ENCODE measurements around the gene MAN1A2. TPM values are rescaled to one million over a fixed set of nuclear protein-coding genes. Genes with fewer than 3 reads are reported as not detected.

Gene MAN1A2
- total RNA-seq, 1 experiment from 2014 or later, result 21.0 TPM

DNA sequence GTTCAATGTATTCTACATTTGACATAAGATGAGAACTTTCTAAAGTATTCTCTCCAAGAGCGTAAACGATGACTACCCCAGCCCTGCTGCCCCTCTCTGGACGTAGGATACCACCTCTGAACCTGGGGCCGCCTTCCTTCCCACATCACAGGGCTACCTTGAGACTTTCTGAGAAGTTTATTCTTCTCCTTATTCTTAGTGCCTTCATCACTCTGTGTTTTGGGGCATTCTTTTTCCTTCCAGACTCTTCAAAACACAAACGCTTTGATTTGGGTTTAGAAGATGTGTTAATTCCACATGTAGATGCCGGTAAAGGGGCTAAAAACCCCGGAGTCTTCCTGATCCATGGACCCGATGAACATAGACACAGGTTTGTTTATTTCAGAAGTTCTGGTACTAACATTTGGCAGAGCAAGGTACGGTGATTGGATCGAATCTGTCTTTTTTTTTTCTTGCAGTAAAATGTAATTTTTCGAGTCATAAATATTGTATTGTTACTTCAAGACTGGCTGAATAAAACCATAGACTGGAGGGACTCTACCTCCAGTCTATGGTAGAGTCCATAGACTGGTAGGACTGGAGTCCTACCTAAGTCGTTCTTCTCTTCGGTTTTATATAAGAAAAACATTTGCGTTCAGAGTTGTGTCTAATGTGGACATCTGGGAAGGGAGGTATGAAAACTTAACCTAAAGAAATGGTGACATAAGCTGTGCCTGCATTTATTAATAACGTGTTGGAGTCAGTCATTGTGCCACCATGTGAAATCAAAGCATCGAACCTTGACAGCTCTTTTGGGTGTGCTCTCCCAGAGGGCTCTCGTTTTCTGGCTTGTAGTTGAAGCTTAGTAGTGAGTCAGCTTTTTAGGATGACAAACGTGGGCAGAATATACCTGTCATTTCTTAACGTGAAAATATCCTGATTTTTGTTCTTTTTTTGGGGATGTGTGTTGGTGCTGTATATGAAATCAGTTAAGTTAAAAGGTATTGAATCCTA is 1.2 kb downstream of the MAN1A2 start:
- Mint-ChIP-seq H3K9me3 (ENCODE audit: unreplicated experiment) (no peaks in the 10 kb centered on the region), H3K4me3 (ENCODE audit: unreplicated experiment) (peak overlapping the region; percentile 95), H3K27me3 (ENCODE audit: insufficient read depth, unreplicated experiment) (no peaks in the 10 kb centered on the region), H3K36me3 (ENCODE audit: insufficient read depth, unreplicated experiment) (no peaks in the 10 kb centered on the region), H3K4me1 (ENCODE audit: low read depth, unreplicated experiment) (peaks cover 24% of the 10 kb centered on the region), H3K27ac (ENCODE audit: unreplicated experiment) (peak overlapping the region; percentile 63)
- Histone ChIP-seq H3K27me3 (replicated peaks; ENCODE audit: control insufficient read depth, insufficient read depth, low read length) (no peaks in the 10 kb centered on the region), H3K4me1 (peaks cover 17% of the 10 kb centered on the region; the same call in 1 of the 2 replicates), H3K4me3 (ENCODE audit: low read depth, low read length) (peak overlapping the region; percentile 89), H3K9me3 (no peaks in the 10 kb centered on the region), H3K36me3 (ENCODE audit: control insufficient read depth, insufficient read depth, low read length) (no peaks in the 10 kb centered on the region)
- CTCF ChIA-PET, result no interaction called here
- no peak for DNase-seq
- POLR2A ChIA-PET, result no interaction called here
- no TSS peak for BruUV-seq (replicated peaks)
- intact Hi-C loops (cut with micrococcal nuclease; ENCODE audit: unreplicated experiment), result no loop called here
- TF ChIP-seq, protein P1, sequence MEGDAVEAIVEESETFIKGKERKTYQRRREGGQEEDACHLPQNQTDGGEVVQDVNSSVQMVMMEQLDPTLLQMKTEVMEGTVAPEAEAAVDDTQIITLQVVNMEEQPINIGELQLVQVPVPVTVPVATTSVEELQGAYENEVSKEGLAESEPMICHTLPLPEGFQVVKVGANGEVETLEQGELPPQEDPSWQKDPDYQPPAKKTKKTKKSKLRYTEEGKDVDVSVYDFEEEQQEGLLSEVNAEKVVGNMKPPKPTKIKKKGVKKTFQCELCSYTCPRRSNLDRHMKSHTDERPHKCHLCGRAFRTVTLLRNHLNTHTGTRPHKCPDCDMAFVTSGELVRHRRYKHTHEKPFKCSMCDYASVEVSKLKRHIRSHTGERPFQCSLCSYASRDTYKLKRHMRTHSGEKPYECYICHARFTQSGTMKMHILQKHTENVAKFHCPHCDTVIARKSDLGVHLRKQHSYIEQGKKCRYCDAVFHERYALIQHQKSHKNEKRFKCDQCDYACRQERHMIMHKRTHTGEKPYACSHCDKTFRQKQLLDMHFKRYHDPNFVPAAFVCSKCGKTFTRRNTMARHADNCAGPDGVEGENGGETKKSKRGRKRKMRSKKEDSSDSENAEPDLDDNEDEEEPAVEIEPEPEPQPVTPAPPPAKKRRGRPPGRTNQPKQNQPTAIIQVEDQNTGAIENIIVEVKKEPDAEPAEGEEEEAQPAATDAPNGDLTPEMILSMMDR (IDR thresholded peaks at IDR 0.05; ENCODE audit: insufficient read depth in 1 of 2, low read depth in 1 of 2, low read length in 1 of 2, severe bottlenecking in 1 of 2, unreplicated experiment in 1 of 2), result no peak

DNA sequence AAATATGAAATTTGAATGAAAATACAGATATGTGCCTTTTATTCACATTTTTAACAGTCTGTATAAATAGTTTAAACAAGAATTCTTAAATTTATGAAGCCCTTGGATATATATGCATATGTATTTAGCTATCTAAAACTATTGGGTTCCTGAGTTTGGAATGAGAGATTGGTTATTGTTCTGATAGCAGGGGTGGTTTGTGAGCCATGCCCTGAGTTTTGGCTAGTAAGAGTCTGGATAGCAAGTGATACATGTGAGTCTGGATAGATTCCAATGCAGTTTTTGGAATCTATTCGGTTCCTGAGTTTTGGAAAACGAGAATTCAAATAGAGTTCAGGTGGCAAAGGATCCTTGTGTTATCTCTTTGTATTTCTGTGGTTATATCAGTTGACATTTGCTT is 2.8 kb downstream of the MAN1A2 start:
- Mint-ChIP-seq H3K36me3 (ENCODE audit: insufficient read depth, unreplicated experiment) (no peaks in the 10 kb centered on the region), H3K27ac (ENCODE audit: unreplicated experiment) (no peak overlapping the region), H3K4me3 (ENCODE audit: unreplicated experiment) (peak overlapping the region; percentile 53), H3K27me3 (ENCODE audit: insufficient read depth, unreplicated experiment) (no peaks in the 10 kb centered on the region), H3K4me1 (ENCODE audit: low read depth, unreplicated experiment) (peaks cover 17% of the 10 kb centered on the region), H3K9me3 (ENCODE audit: unreplicated experiment) (no peaks in the 10 kb centered on the region)
- DNase-seq, result no peak
- Histone ChIP-seq H3K4me3 (ENCODE audit: low read depth, low read length) (no peak overlapping the region), H3K4me1 (peaks cover 13% of the 10 kb centered on the region; the same call in 1 of the 2 replicates), H3K9me3 (no peaks in the 10 kb centered on the region), H3K36me3 (ENCODE audit: control insufficient read depth, insufficient read depth, low read length) (no peaks in the 10 kb centered on the region), H3K27me3 (replicated peaks; ENCODE audit: control insufficient read depth, insufficient read depth, low read length) (no peaks in the 10 kb centered on the region)
- BruUV-seq (replicated peaks), result no TSS peak
- POLR2A ChIA-PET, result no interaction called here
- TF ChIP-seq, protein P1 (IDR thresholded peaks at IDR 0.05; ENCODE audit: insufficient read depth in 1 of 2, low read depth in 1 of 2, low read length in 1 of 2, severe bottlenecking in 1 of 2, unreplicated experiment in 1 of 2), result no peak
- intact Hi-C loops (cut with micrococcal nuclease; ENCODE audit: unreplicated experiment), result no loop called here
- CTCF ChIA-PET, result no interaction called here

DNA sequence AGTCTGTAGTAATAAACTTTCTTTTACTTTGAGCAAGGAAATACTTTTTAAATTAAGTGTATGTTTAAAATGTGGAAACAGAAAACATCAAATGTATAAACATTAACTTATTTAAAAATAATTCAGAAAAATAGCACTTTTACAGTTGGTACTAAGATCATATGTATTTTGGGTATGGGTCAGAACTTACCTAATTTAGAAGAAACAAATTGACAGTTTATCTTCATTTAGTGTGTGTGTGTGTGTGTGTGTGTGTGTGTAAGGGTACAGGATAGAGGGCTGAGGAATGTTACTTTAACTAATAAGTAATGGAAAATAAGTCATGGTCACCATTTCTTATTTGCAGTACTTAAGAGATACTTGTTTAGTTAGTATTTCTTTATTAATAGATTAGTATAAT is 3.3 kb downstream of the MAN1A2 start:
- H3K9me3 ChIP-seq, result no peaks in the 10 kb centered on the region
- Mint-ChIP-seq H3K4me3 (ENCODE audit: unreplicated experiment) (peak overlapping the region; percentile 53), H3K27ac (ENCODE audit: unreplicated experiment) (no peak overlapping the region), H3K36me3 (ENCODE audit: insufficient read depth, unreplicated experiment) (no peaks in the 10 kb centered on the region), H3K27me3 (ENCODE audit: insufficient read depth, unreplicated experiment) (no peaks in the 10 kb centered on the region), H3K9me3 (ENCODE audit: unreplicated experiment) (no peaks in the 10 kb centered on the region), H3K4me1 (ENCODE audit: low read depth, unreplicated experiment) (peaks cover 17% of the 10 kb centered on the region)
- ChIA-PET POLR2A (no interaction called here), CTCF (no interaction called here)
- H3K4me1 ChIP-seq, result peaks cover 13% of the 10 kb centered on the region; the same call in 1 of the 2 replicates
- no peaks in the 10 kb centered on the region for H3K36me3 ChIP-seq (ENCODE audit: control insufficient read depth, insufficient read depth, low read length)
- no peak overlapping the region for H3K4me3 ChIP-seq (ENCODE audit: low read depth, low read length)
- no TSS peak for BruUV-seq (replicated peaks)
- intact Hi-C loops (cut with micrococcal nuclease; ENCODE audit: unreplicated experiment), result no loop called here
- TF ChIP-seq, protein P1 (IDR thresholded peaks at IDR 0.05; ENCODE audit: insufficient read depth in 1 of 2, low read depth in 1 of 2, low read length in 1 of 2, severe bottlenecking in 1 of 2, unreplicated experiment in 1 of 2), result no peak
- no peaks in the 10 kb centered on the region for H3K27me3 ChIP-seq (replicated peaks; ENCODE audit: control insufficient read depth, insufficient read depth, low read length)
- no peak for DNase-seq

Data from Caco-2 (cell line).